Heart left ventricle (tissue), 16 donors: ENCODE data around the gene RDX. TPM values are rescaled to one million over a fixed set of nuclear protein-coding genes. Genes with fewer than 3 reads are reported as not detected.
A peak's percentile ranks its signal among the peaks of the same experiment; 100 is the strongest.

Experiments
- ATAC-seq, 4 donors: fragments of 200-7000 bp; cut with Tn5 transposase; one replicate each; pipeline ENCODE4 v1.9.1; 2020 to 2022; ENCODE audit warnings: moderate library complexity in 4 of 4, mild to moderate bottlenecking in 3 of 4, moderate number of reproducible peaks in 1 of 4
- DNase-seq, 5 donors: peaks; one replicate each; pipeline ENCODE4 v3.0.0-alpha.2; 2020
- H3K27ac ChIP-seq, 12 donors: fragments of 200-600 bp; sonication (generic) in 4 of 12; one replicate each; pipeline versions ENCODE4 v1.5.0 to v1.8.0; 2016 to 2022; ENCODE audit warnings: mild to moderate bottlenecking in 2 of 12
- H3K27me3 ChIP-seq, 9 donors: fragments of 200-600 bp; sonication (generic) in 2 of 9; one replicate each; pipeline versions ENCODE4 v1.5.1 to v1.8.0; 2016 to 2022; ENCODE audit warnings: mild to moderate bottlenecking in 3 of 9
- H3K36me3 ChIP-seq, 9 donors: fragments of 200-600 bp; sonication (generic) in 2 of 9; one replicate each; pipeline versions ENCODE4 v1.5.0 to v1.8.0; 2018 to 2022; ENCODE audit warnings: mild to moderate bottlenecking in 2 of 9
- H3K4me1 ChIP-seq, 12 donors: fragments of 200-600 bp; sonication (generic) in 4 of 12; one replicate each; pipeline versions ENCODE4 v1.5.0 to v1.8.0; 2016 to 2022; ENCODE audit warnings: mild to moderate bottlenecking in 3 of 12
- H3K4me3 ChIP-seq, 12 donors: fragments of 200-600 bp; sonication (generic) in 4 of 12; one replicate each; pipeline versions ENCODE4 v1.5.0 to v1.8.0; 2017 to 2022; ENCODE audit warnings: mild to moderate bottlenecking in 9 of 12, moderate library complexity in 4 of 12
- H3K9me3 ChIP-seq, 12 donors: fragments of 200-600 bp; sonication (generic) in 4 of 12; one replicate each; pipeline versions ENCODE4 v1.5.0 to v1.8.0; 2016 to 2022; ENCODE audit warnings: mild to moderate bottlenecking in 1 of 12
- CTCF ChIP-seq, 12 donors: fragments of 200-600 bp; sonication (generic) in 4 of 12; IDR thresholded peaks; one replicate each; pipeline versions ENCODE4 v1.5.0 to v1.8.0; 2018 to 2022; ENCODE audit warnings: antibody characterized with exemption in 12 of 12, mild to moderate bottlenecking in 5 of 12
- POLR2A ChIP-seq, 2 donors: fragments of 450-650 bp; IDR thresholded peaks; one replicate each; pipeline ENCODE4 v1.6.1; 2017; ENCODE audit warnings: antibody characterized with exemption in 2 of 2, mild to moderate bottlenecking in 2 of 2, moderate library complexity in 2 of 2
- WGBS, 4 donors: extraction: QIAGEN DNeasy Blood & Tissue Kit in 2 of 4; methylation state at CpG; one replicate each; pipeline versions ENCODE4 v1.1.5 to v1.1.7; 2013 to 2018; 5-methylcytosine and 5-hydroxymethylcytosine counted together
- intact Hi-C, 10 donors: fragments of 100-400 bp; cut with DNase I; formaldehyde crosslinking; loops; one replicate each; pipeline versions ENCODE4 v1.11.1 to v1.14.2; 2022
- polyA plus RNA-seq, 2 donors: library from polyadenylated mRNA; stranded (reverse); fragments of 200-250 nt; gene quantifications; one replicate each; pipeline ENCODE4 v1.2.3, GENCODE V29; 2013
- total RNA-seq, 9 donors: library from RNA; depleted of rRNA in 2 of 9; stranded (reverse); fragments of >200 nt in 2 of 9; fragmentation: NEBNext Ultra II Directional in 3 of 9; extraction: Animal tissue kit (Norgen Biotek cat#: 25700) in 3 of 9; gene quantifications; one replicate each; pipeline versions ENCODE4 v1.1.0 to v1.2.4, GENCODE V29; 2016 to 2023
- donor health status: ischemic (EF 13 %, LVEDD 7.1; RV severe dilation, severe dysfunction).
- donor health status: healthy with polysubstance abuse.
- donor health status: DM: no; HTN: yes; CAD: no.
- donor health status: DM: no; HTN: no; CAD: no.
- donor health status: ischemic (EF 25% LVEDD 6.9; RV normal size, moderate dysfunction).
- donor health status: ischemic (EF 25% LVEDD 5.7; RV mildly dilated, moderate dysfunction).
- donor health status: healthy.
- donor health status: DM: yes; HTN: yes; CAD: no.
- donor health status: ischemic (EF 35%, LVEDD 5.7; RV mildly dilated, moderate dysfunction).
- donor health status: nonischemic (EF 11% LVEDD 7.7; RV severe dilation, severe dysfunction).
- donor health status: DM: yes; HTN: yes; CAD: no.
- donor health status: PGD.
- donor health status: ischemic (EF 29% LVEDD 5.4; RV normal size, mild dysfunction).
- donor health status: nonischemic (EF 23%, LVEDD 6.1; RV moderate dilation, normal function).

Gene RDX
- total and polyA plus RNA-seq, 11 donors = 33.5 to 148 (median 120) TPM

- 50 to 59% (median 53%) methylated on average over 3 of the region's 3 CpGs for WGBS, 4 donors
- DNase-seq (no peak), ATAC-seq (peak in 2 of 4 donors; percentile 41 to 75)
- TF ChIP-seq CTCF (IDR thresholded peaks at IDR 0.05) = no peak
- peaks cover 0 to 25% (median 14%) of the 10 kb centered on the region in 12 donors for H3K4me1 ChIP-seq
- H3K27ac ChIP-seq = peak overlapping the region in 3 of 12 donors; percentile 8 to 44 (median 25)
- H3K36me3 ChIP-seq = peaks cover 0 to 5% (median 0%) of the 10 kb centered on the region in 9 donors
- H3K9me3 ChIP-seq = no peaks in the 10 kb centered on the region
- H3K4me3 ChIP-seq = no peak overlapping the region
- intact Hi-C loops = no loop called here
- H3K27me3 ChIP-seq = no peaks in the 10 kb centered on the region
Measured at GRCh38 chr11:110147962-110148709, 148.3 kb downstream of the RDX start.

- Histone ChIP-seq H3K36me3 (peaks cover 0 to 11% (median 3%) of the 10 kb centered on the region in 9 donors), H3K4me1 (peaks cover 0 to under 1% (median 0%) of the 10 kb centered on the region in 12 donors), H3K4me3 (no peak overlapping the region), H3K27ac (no peak overlapping the region), H3K9me3 (no peaks in the 10 kb centered on the region), H3K27me3 (no peaks in the 10 kb centered on the region)
- DNase-seq (no peak), ATAC-seq (no peak)
- TF ChIP-seq CTCF (IDR thresholded peaks at IDR 0.05) = no peak
- no peak for TF ChIP-seq POLR2A (IDR thresholded peaks at IDR 0.05)
- intact Hi-C loops = no loop called here
Measured at GRCh38 chr11:110141812-110142211, 154.6 kb downstream of the RDX start.

GRCh38 chr11:110134110-110134509 lies 162.3 kb downstream of the RDX start:
- no peak for DNase-seq
- Histone ChIP-seq H3K27me3 (no peaks in the 10 kb centered on the region), H3K36me3 (peaks cover 0 to 13% (median 5%) of the 10 kb centered on the region in 9 donors), H3K27ac (no peak overlapping the region), H3K4me3 (no peak overlapping the region), H3K9me3 (no peaks in the 10 kb centered on the region), H3K4me1 (peaks cover 0 to 26% (median 6%) of the 10 kb centered on the region in 12 donors)
- intact Hi-C loops = no loop called here
- 67 to 78% (median 70%) methylated on average over 6 of the region's 6 CpGs for WGBS, 4 donors
- ATAC-seq = peak in 1 of 4 donors; percentile 38
- TF ChIP-seq POLR2A (IDR thresholded peaks at IDR 0.05) (no peak), CTCF (IDR thresholded peaks at IDR 0.05) (no peak)

GRCh38 chr11:110133160-110133559 lies 163.3 kb downstream of the RDX start:
- Histone ChIP-seq H3K9me3 (no peaks in the 10 kb centered on the region), H3K27me3 (no peaks in the 10 kb centered on the region), H3K4me1 (peaks cover 0 to 29% (median 7%) of the 10 kb centered on the region in 12 donors), H3K4me3 (no peak overlapping the region), H3K36me3 (peaks cover 0 to 10% (median 5%) of the 10 kb centered on the region in 9 donors), H3K27ac (no peak overlapping the region)
- 60 to 66% (median 64%) methylated on average over 2 of the region's 2 CpGs for WGBS, 4 donors
- DNase-seq = no peak
- no peak for ATAC-seq
- intact Hi-C loops = no loop called here
- no peak for TF ChIP-seq CTCF (IDR thresholded peaks at IDR 0.05)
- TF ChIP-seq POLR2A (IDR thresholded peaks at IDR 0.05) = no peak
